HG02623 (cell line): ENCODE measurements around the gene ZFP36.
A peak's percentile ranks its signal among the peaks of the same experiment; 100 is the strongest.

Experiments
- ATAC-seq: cut with Tn5 transposase; IDR thresholded peaks from one replicate; pipeline ENCODE4 v1.9.1; 2021; ENCODE audit warnings: moderate library complexity; ENCODE audit not compliant: unreplicated experiment

Gene ZFP36

GRCh38 chr19:39384839-39385568 is 21.6 kb upstream of the ZFP36 start:
- ATAC-seq: no peak

- no peak for ATAC-seq
Measured at GRCh38 chr19:39385629-39386411, 20.8 kb upstream of the ZFP36 start.

- no peak for ATAC-seq
Measured at GRCh38 chr19:39386557-39386956, 20.1 kb upstream of the ZFP36 start.

GRCh38 chr19:39388657-39389056 is 18.0 kb upstream of the ZFP36 start:
- no peak for ATAC-seq

GRCh38 chr19:39389631-39390414 is 16.8 kb upstream of the ZFP36 start:
- no peak for ATAC-seq

GRCh38 chr19:39390451-39390750 is 16.2 kb upstream of the ZFP36 start:
- ATAC-seq: no peak

GRCh38 chr19:39390751-39391437 is 15.8 kb upstream of the ZFP36 start, which contains the start of the genes MED29 and PAF1:
TSS of gene MED29 (plus strand) at chr19:39391378. CDS start at chr19:39391423, 45 bp downstream.
TSS of gene PAF1 (minus strand) at chr19:39391106. CDS start at chr19:39390864, 242 bp downstream.
- peak; percentile 81 for ATAC-seq

- ATAC-seq: no peak
Measured at GRCh38 chr19:39397360-39398296, 9.0 kb upstream of the ZFP36 start.

- ATAC-seq: no peak
Measured at GRCh38 chr19:39398297-39398864, 8.3 kb upstream of the ZFP36 start.

- no peak for ATAC-seq
Measured at GRCh38 chr19:39399668-39400050, 7.0 kb upstream of the ZFP36 start.

GRCh38 chr19:39400061-39400460 is 6.6 kb upstream of the ZFP36 start:
- no peak for ATAC-seq

- no peak for ATAC-seq
Measured at GRCh38 chr19:39401070-39401548, 5.5 kb upstream of the ZFP36 start.

GRCh38 chr19:39401549-39402345 is 4.9 kb upstream of the ZFP36 start:
- no peak for ATAC-seq

GRCh38 chr19:39402346-39403300 is 4.0 kb upstream of the ZFP36 start:
- ATAC-seq: no peak

- ATAC-seq: no peak
Measured at GRCh38 chr19:39403331-39404312, 3.0 kb upstream of the ZFP36 start.

GRCh38 chr19:39405261-39405957 is 1.2 kb upstream of the ZFP36 start:
- no peak for ATAC-seq
